ENCODE data around the gene DNAH10.

DNAH10 gene

GRCh38 chr12:123794027-123794426 is 31.9 kb downstream of the DNAH10 start:
- DNase-seq = no peak

- DNase-seq = no peak
Measured at GRCh38 chr12:123798518-123798917, 36.4 kb downstream of the DNAH10 start.

- DNase-seq = no peak
Measured at GRCh38 chr12:123799227-123799626, 37.1 kb downstream of the DNAH10 start.

- DNase-seq = no peak
Measured at GRCh38 chr12:123801573-123802178, 39.6 kb downstream of the DNAH10 start.

GRCh38 chr12:123805173-123805572 is 43.1 kb downstream of the DNAH10 start:
- DNase-seq = no peak

- DNase-seq = no peak
Measured at GRCh38 chr12:123807002-123807401, 44.9 kb downstream of the DNAH10 start.

- DNase-seq = no peak
Measured at GRCh38 chr12:123807670-123808069, 45.6 kb downstream of the DNAH10 start.

GRCh38 chr12:123808167-123808566 is 46.1 kb downstream of the DNAH10 start:
- DNase-seq = no peak

GRCh38 chr12:123813349-123813748 is 51.2 kb downstream of the DNAH10 start:
- no peak for DNase-seq

- DNase-seq = peak; percentile 74
Measured at GRCh38 chr12:123815968-123816367, 53.9 kb downstream of the DNAH10 start.

- DNase-seq = no peak
Measured at GRCh38 chr12:123816896-123817537, 54.9 kb downstream of the DNAH10 start.

GRCh38 chr12:123822804-123823203 is 60.7 kb downstream of the DNAH10 start:
- DNase-seq = no peak

- DNase-seq = no peak
Measured at GRCh38 chr12:123828120-123828519, 66.0 kb downstream of the DNAH10 start.

GRCh38 chr12:123828854-123829547 is 66.9 kb downstream of the DNAH10 start:
- DNase-seq = no peak

- DNase-seq = no peak
Measured at GRCh38 chr12:123829561-123829960, 67.5 kb downstream of the DNAH10 start.

GRCh38 chr12:123830675-123831074 is 68.6 kb downstream of the DNAH10 start:
- DNase-seq = no peak

- no peak for DNase-seq
Measured at GRCh38 chr12:123832052-123832451, 70.0 kb downstream of the DNAH10 start.

- DNase-seq = no peak
Measured at GRCh38 chr12:123833830-123834229, 71.7 kb downstream of the DNAH10 start.

- no peak for DNase-seq
Measured at GRCh38 chr12:123834845-123835244, 72.7 kb downstream of the DNAH10 start.

GRCh38 chr12:123836292-123836691 is 74.2 kb downstream of the DNAH10 start:
- DNase-seq = no peak

- DNase-seq = no peak
Measured at GRCh38 chr12:123839826-123840225, 77.7 kb downstream of the DNAH10 start.

- DNase-seq = no peak
Measured at GRCh38 chr12:123840765-123841425, 78.8 kb downstream of the DNAH10 start.

GRCh38 chr12:123843912-123844748 is 82.0 kb downstream of the DNAH10 start:
- no peak for DNase-seq

Measured in COR-L47 (cell line).